Activated CD8-positive, alpha-beta T cell treated with anti-CD3 and anti-CD28 coated beads for 36 hours (primary cell): ENCODE results near the gene TTC38. TPM values are rescaled to one million over a fixed set of nuclear protein-coding genes. Genes with fewer than 3 reads are reported as not detected.

Experiments used
- ATAC-seq: fragments of 200-7000 bp; cut with Tn5 transposase; one replicate; pipeline ENCODE4 v1.10.0; 2021; ENCODE audit warnings: mild to moderate bottlenecking, moderate library complexity
- CTCF ChIA-PET: fragments of 350-600 bp; sonication (Branson Sonifier 250); formaldehyde crosslinking; loops from one replicate; lab custom pipeline; 2021; ENCODE audit warnings: antibody characterized with exemption; lab: Charles Lee
- POLR2A ChIA-PET: fragments of 350-600 bp; sonication (Branson Sonifier 250); formaldehyde crosslinking; loops from one replicate; lab custom pipeline; 2021; ENCODE audit warnings: antibody characterized with exemption; lab: Charles Lee
- DNase-seq: peaks from one replicate; pipeline ENCODE4 v3.0.0-alpha.2; 2020
- H3K27ac Mint-ChIP-seq: one replicate; pipeline ENCODE4 v1.8.0; 2021; ENCODE audit warnings: mild to moderate bottlenecking, mixed read lengths
- H3K27me3 Mint-ChIP-seq: one replicate; pipeline ENCODE4 v1.8.0; 2021; ENCODE audit warnings: mixed read lengths
- H3K36me3 Mint-ChIP-seq: one replicate; pipeline ENCODE4 v1.8.0; 2021; ENCODE audit warnings: low read depth, mixed read lengths
- H3K4me1 Mint-ChIP-seq: one replicate; pipeline ENCODE4 v1.8.0; 2021; ENCODE audit warnings: low read depth, mixed read lengths
- H3K4me3 Mint-ChIP-seq: one replicate; pipeline ENCODE4 v1.8.0; 2021; ENCODE audit warnings: mild to moderate bottlenecking, moderate library complexity, mixed read lengths
- H3K9me3 Mint-ChIP-seq: one replicate; pipeline ENCODE4 v1.8.0; 2021; ENCODE audit warnings: mixed read lengths
- CTCF ChIP-seq: fragments of 200-600 bp; IDR thresholded peaks from one replicate; pipeline ENCODE4 v1.8.0; 2022; ENCODE audit warnings: antibody characterized with exemption, mild to moderate bottlenecking
- intact Hi-C: fragments of 100-400 bp; cut with micrococcal nuclease; formaldehyde crosslinking; loops from one replicate; pipeline ENCODE4 v1.10.0; 2022
- total RNA-seq, 2 experiments: library from RNA; stranded (reverse); gene quantifications; one replicate each; pipeline ENCODE4 v1.2.3, GENCODE V29; 2021

Gene TTC38
- total RNA-seq, 2 experiments from 2014 or later: 9.0 to 11.9 TPM

DNA sequence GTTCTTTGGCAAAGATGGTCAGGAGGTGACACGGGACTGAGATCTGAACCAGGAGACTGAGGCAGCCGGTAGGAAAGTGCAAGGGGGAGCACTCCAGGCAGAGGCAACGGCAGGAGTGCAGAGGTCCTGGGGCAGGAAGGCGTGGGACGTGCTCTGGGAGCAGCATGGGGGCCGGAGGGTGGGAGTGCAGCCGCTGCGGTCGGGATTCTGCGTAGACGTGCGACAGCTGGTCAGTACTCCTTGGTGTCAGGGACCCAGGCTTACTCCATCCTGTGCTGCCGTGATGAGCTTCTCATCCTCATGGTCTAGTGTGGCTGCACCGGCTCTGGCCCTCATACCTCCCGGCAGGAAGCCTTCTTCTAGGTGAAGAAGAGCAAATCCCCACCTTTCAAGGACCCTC, 50.8 kb downstream of the TTC38 start:
- Mint-ChIP-seq H3K9me3 (no peaks in the 10 kb centered on the region), H3K27ac (no peak overlapping the region), H3K27me3 (no peaks in the 10 kb centered on the region), H3K36me3 (peaks cover 36% of the 10 kb centered on the region), H3K4me3 (no peak overlapping the region), H3K4me1 (no peaks in the 10 kb centered on the region)
- ATAC-seq: no peak
- POLR2A ChIA-PET: no interaction called here
- CTCF ChIA-PET: interaction anchor here (2.4 kb wide), 1 partner anchor 196 kb away, joined by 8 read pairs; no protein-coding TSS in a partner anchor
- no peak for DNase-seq
- intact Hi-C loops: no loop called here
- no peak for TF ChIP-seq CTCF

- intact Hi-C loops: no loop called here
- no peak overlapping the region for H3K4me3 Mint-ChIP-seq
- ATAC-seq: no peak
These were observed 51.5 kb downstream of the TTC38 start for GRCh38 chr22:46319319-46319718.

DNA sequence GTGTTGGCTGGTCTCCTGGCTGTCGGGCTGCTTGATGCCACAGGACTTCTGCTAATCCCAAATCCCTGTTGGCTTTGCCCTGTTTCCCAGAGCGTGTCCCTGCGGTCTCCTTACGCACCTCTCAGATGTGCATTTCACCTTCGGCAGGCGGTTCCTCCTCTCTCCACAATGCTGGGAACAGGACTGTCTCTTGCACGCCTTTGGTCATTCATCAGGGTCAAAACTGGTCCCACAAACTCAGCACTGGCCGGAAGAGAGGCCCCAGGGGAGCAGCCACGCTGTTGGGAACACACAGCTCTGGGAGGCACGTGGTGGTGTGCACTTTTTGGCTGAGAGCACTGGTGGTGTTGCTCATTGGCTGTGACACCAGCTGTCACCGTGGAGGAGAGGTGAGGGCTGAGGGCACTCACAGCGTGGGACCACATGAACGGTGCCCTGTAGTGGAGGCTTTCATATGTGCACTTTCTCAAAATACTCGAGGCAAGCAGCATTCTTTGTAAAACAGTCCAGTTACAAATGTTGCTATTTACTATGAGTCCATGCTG, 52.4 kb downstream of the TTC38 start:
- ChIA-PET POLR2A (no interaction called here), CTCF (no interaction called here)
- peaks cover 35% of the 10 kb centered on the region for H3K36me3 Mint-ChIP-seq
- H3K4me1 Mint-ChIP-seq: no peaks in the 10 kb centered on the region
- no peak overlapping the region for H3K27ac Mint-ChIP-seq
- no peaks in the 10 kb centered on the region for H3K27me3 Mint-ChIP-seq
- ATAC-seq (no peak), DNase-seq (no peak)
- intact Hi-C loops: no loop called here
- H3K4me3 Mint-ChIP-seq: no peak overlapping the region
- H3K9me3 Mint-ChIP-seq: no peaks in the 10 kb centered on the region
- no peak for TF ChIP-seq CTCF

More at GRCh38 chr22:46319319-46319718, 51.5 kb downstream of the TTC38 start:
- H3K36me3 Mint-ChIP-seq: peaks cover 35% of the 10 kb centered on the region
- no peaks in the 10 kb centered on the region for H3K27me3 Mint-ChIP-seq
- no peak overlapping the region for H3K27ac Mint-ChIP-seq
- H3K4me1 Mint-ChIP-seq: no peaks in the 10 kb centered on the region
- no peaks in the 10 kb centered on the region for H3K9me3 Mint-ChIP-seq
- CTCF ChIA-PET: interaction anchor here (2.4 kb wide), 1 partner anchor 197 kb away, joined by 8 read pairs; no protein-coding TSS in a partner anchor
- POLR2A ChIA-PET: no interaction called here
- no peak for TF ChIP-seq CTCF
- no peak for DNase-seq

DNA sequence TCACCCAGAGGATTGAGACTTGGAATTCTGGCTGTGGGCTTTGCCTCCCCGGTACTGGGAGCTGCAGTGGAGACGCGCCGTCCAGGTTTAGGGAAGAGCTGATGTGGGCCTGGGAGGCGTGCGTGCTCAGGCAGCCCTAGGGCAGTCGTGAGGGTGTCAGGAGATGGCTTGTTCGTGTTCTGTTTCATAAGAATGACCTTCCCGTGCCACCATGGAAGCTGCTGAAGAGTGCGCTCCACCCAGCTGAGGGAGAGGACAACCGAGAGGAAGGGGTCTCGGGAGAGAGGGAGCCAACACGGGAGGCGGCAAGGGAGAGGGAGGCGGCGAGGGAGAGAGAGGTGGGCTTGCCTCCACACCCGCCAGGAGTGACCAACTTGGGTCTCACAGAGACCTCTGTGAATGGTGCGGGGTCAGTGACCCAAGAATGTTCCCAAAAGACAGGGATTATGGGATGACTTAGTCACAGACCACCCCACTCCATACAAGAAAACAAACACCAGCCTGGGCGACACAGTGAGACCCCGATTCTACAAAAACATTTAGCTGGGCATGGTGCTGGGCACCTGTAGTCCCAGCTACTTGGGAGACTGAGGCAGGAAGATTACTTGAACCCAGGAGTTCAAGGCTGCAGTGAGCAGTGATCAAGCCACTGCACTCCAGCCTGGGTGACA, 53.0 kb downstream of the TTC38 start:
- intact Hi-C loops: no loop called here
- CTCF ChIA-PET: no interaction called here
- Mint-ChIP-seq H3K27me3 (no peaks in the 10 kb centered on the region), H3K9me3 (no peaks in the 10 kb centered on the region), H3K4me1 (no peaks in the 10 kb centered on the region), H3K27ac (no peak overlapping the region), H3K36me3 (peaks cover 38% of the 10 kb centered on the region), H3K4me3 (no peak overlapping the region)
- no peak for ATAC-seq
- POLR2A ChIA-PET: no interaction called here
- TF ChIP-seq CTCF: no peak
- DNase-seq: no peak

GRCh38 chr22:46322711-46323110, 54.9 kb downstream of the TTC38 start:
- ATAC-seq (no peak), DNase-seq (no peak)
- ChIA-PET POLR2A (no interaction called here), CTCF (no interaction called here)
- no peak overlapping the region for H3K27ac Mint-ChIP-seq
- TF ChIP-seq CTCF: no peak
- H3K9me3 Mint-ChIP-seq: no peaks in the 10 kb centered on the region
- H3K4me3 Mint-ChIP-seq: no peak overlapping the region
- intact Hi-C loops: no loop called here
- H3K27me3 Mint-ChIP-seq: no peaks in the 10 kb centered on the region
- H3K4me1 Mint-ChIP-seq: no peaks in the 10 kb centered on the region
- peaks cover 32% of the 10 kb centered on the region for H3K36me3 Mint-ChIP-seq
